T-cell (primary cell): ENCODE data around the gene NUDT9. TPM values are rescaled to one million over a fixed set of nuclear protein-coding genes. Genes with fewer than 3 reads are reported as not detected.

ENCODE experiments used
- ATAC-seq, 4 experiments: fragments of 200-7000 bp in 3 of 4; fragments of 150-1000 bp in 1 of 4; cut with Tn5 transposase; replicated peaks in 1 of 4; 1 replicate in 3 of 4; 2 replicates in 1 of 4; pipeline ENCODE4 v1.10.0; 2021; ENCODE audit warnings: moderate library complexity in 3 of 4, mild to moderate bottlenecking in 2 of 4, moderate number of reproducible peaks in 1 of 4
- CTCF ChIA-PET, 2 donors: fragments of 300-600 bp; sonication (Branson Sonifier 250); formaldehyde crosslinking; loops; one replicate each; lab custom pipeline; 2022; ENCODE audit warnings: antibody characterized with exemption in 2 of 2; lab: Charles Lee
- POLR2A ChIA-PET, 2 donors: fragments of 300-600 bp; sonication (Branson Sonifier 250); formaldehyde crosslinking; loops; one replicate each; lab custom pipeline; 2022; ENCODE audit warnings: antibody characterized with exemption in 2 of 2; lab: Charles Lee
- DNase-seq, 35 experiments: peaks; one replicate each; pipeline versions ENCODE4 v3.0.0 to v3.0.0-alpha.2; 2013 to 2023
- H3K27ac ChIP-seq: one replicate; pipeline ENCODE4 v1.5.1; 2013; ENCODE audit warnings: low read length
- H3K27me3 ChIP-seq, 2 experiments: replicated peaks in 1 of 2; 1 replicate in 1 of 2; 2 replicates in 1 of 2; pipeline versions ENCODE4 v1.6.1 to v1.7.0; 2013; ENCODE audit warnings: low read length in 1 of 2, mixed read lengths in 1 of 2; ENCODE audit not compliant: control insufficient read depth in 2 of 2, insufficient read depth in 2 of 2; ENCODE audit errors: extremely low read depth in 1 of 2
- H3K36me3 ChIP-seq, 2 donors: 1 replicate in 1 of 2; 2 replicates in 1 of 2; pipeline versions ENCODE4 v1.6.1 to v1.7.0; 2013; ENCODE audit warnings: low read length in 1 of 2; ENCODE audit not compliant: control insufficient read depth in 2 of 2, insufficient read depth in 1 of 2; ENCODE audit errors: extremely low read depth in 1 of 2
- H3K4me1 ChIP-seq, 2 experiments: 1 replicate in 1 of 2; 2 replicates in 1 of 2; pipeline versions ENCODE4 v1.6.1 to v1.7.0; 2013; ENCODE audit warnings: low read length in 2 of 2, mixed read lengths in 1 of 2; ENCODE audit not compliant: insufficient read depth in 2 of 2, control insufficient read depth in 1 of 2; ENCODE audit errors: extremely low read depth in 1 of 2
- H3K4me3 ChIP-seq, 2 donors: 1 replicate in 1 of 2; 2 replicates in 1 of 2; pipeline versions ENCODE4 v1.5.1 to v1.7.0; 2013; ENCODE audit warnings: mild to moderate bottlenecking in 2 of 2, low read length in 1 of 2, moderate library complexity in 1 of 2; ENCODE audit not compliant: control insufficient read depth in 1 of 2; ENCODE audit errors: extremely low read depth in 1 of 2
- H3K9me3 ChIP-seq: 2 replicates; pipeline ENCODE4 v1.7.0; 2013
- H3K27ac Mint-ChIP-seq, 2 donors: one replicate each; pipeline ENCODE4 v1.8.0; 2020 to 2021; ENCODE audit warnings: mild to moderate bottlenecking in 2 of 2, mixed read lengths in 2 of 2
- H3K27me3 Mint-ChIP-seq, 2 donors: one replicate each; pipeline ENCODE4 v1.8.0; 2021 to 2022; ENCODE audit warnings: mixed read lengths in 2 of 2
- H3K36me3 Mint-ChIP-seq: one replicate; pipeline ENCODE4 v1.8.0; 2021; ENCODE audit warnings: mixed read lengths
- H3K4me1 Mint-ChIP-seq, 3 donors: one replicate each; pipeline ENCODE4 v1.8.0; 2020 to 2022; ENCODE audit warnings: mixed read lengths in 3 of 3, mild to moderate bottlenecking in 1 of 3
- H3K4me3 Mint-ChIP-seq, 3 donors: one replicate each; pipeline ENCODE4 v1.8.0; 2020 to 2022; ENCODE audit warnings: mild to moderate bottlenecking in 3 of 3, mixed read lengths in 3 of 3, moderate library complexity in 3 of 3
- H3K9me3 Mint-ChIP-seq, 3 donors: one replicate each; pipeline ENCODE4 v1.8.0; 2020 to 2022; ENCODE audit warnings: mixed read lengths in 3 of 3
- WGBS: methylation state at CpG from one replicate; pipeline ENCODE4 v1.1.5; 2013; ENCODE audit warnings: missing lambda C conversion rate; ENCODE audit not compliant: insufficient coverage; 5-methylcytosine and 5-hydroxymethylcytosine counted together
- total RNA-seq, 35 experiments: library from RNA in 6 of 35; stranded (reverse) in 6 of 35; fragments of 120-200 nt in 1 of 35; gene quantifications; one replicate each; pipeline versions ENCODE4 v1.2.1 to v1.2.4 and lab custom pipeline; 2013 to 2026

The NUDT9 gene, protein sequence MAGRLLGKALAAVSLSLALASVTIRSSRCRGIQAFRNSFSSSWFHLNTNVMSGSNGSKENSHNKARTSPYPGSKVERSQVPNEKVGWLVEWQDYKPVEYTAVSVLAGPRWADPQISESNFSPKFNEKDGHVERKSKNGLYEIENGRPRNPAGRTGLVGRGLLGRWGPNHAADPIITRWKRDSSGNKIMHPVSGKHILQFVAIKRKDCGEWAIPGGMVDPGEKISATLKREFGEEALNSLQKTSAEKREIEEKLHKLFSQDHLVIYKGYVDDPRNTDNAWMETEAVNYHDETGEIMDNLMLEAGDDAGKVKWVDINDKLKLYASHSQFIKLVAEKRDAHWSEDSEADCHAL
- 10 to 100 TPM; 10.1 to 18.0 (median 13.9) TPM for total RNA-seq
- total RNA-seq (2013), result 11.6 TPM
- total RNA-seq (lab: John Stamatoyannopoulos, UW), result 9.1 to 25.1 (median 14.7) reads per million in 29 experiments

DNA sequence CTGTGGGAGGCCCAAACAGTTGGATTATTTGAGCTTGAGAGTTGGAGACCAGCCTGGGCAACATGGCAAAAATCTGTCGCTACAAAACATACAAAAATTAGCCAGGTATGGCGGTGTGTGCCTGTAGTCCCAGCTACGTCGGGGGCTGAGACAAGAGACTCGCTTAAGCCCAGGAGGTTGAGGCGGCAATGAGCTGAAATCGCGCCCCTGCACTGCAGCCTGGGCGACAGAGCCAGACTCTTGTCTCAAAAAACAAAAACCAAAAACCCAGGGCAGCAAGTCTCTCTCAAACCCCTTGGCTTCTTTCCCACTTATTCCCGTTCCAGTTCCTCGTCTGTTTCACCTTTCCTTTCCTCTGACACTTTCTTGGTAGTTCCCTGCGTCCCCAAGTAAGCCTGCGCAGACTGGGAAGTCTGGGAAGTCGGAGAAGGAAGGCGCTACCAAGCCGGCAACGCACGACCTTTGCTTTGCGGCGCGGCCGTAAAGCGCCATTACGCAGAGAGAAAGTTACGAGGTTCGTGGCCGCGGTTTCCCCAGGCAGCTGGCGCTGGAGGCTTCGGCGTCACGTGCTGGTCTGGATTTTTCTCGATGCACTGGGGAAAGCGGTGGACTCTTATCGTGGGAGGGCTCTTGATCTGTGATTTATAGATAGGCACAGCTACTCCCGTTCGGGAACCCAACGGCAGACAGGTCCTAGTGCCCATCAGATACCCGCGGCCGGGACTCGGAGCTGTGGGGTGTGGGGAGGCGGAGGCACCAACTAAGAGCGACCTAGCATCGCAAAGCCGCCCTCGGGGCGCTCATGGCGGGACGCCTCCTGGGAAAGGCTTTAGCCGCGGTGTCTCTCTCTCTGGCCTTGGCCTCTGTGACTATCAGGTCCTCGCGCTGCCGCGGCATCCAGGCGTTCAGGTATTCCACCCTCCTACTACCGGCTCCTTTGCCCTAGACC is at the start of gene NUDT9:
Gene NUDT9 (plus strand): TSS at position 470 of the 949 bp plus-strand sequence. CDS start 333 bp downstream, at position 803.
- peaks cover 9 to 21% of the 10 kb centered on the region in 2 experiments for H3K4me1 ChIP-seq
- Mint-ChIP-seq H3K27ac (peak within 1 kb of the TSS; percentile 99 to 100), H3K36me3 (no peaks in the 10 kb centered on the region), H3K4me1 (peaks cover 36 to 43% (median 41%) of the 10 kb centered on the region in 3 donors), H3K4me3 (peak within 1 kb of the TSS; percentile 95 to 99 (median 99)), H3K27me3 (no peaks in the 10 kb centered on the region), H3K9me3 (no peaks in the 10 kb centered on the region)
- no peaks in the 10 kb centered on the region for H3K36me3 ChIP-seq
- H3K27ac ChIP-seq, result peak within 1 kb of the TSS; percentile 89
- CTCF ChIA-PET, result interaction anchor here (0.7 to 3.0 kb wide), 7 partner anchors 9 to 203 kb away, joined by 3 to 30 read pairs (median 7); partner anchors contain the start of gene HSD17B11 (in 2 of the 2)
- DNase-seq (peak; percentile 70 to 92 (median 84)), ATAC-seq (peak; percentile 84 to 91 (median 88))
- WGBS, result under 1% methylated on average over 44 of the region's 58 CpGs
- no peaks in the 10 kb centered on the region for H3K27me3 ChIP-seq
- H3K4me3 ChIP-seq, result peak within 1 kb of the TSS; percentile 90 to 97
- H3K9me3 ChIP-seq, result no peaks in the 10 kb centered on the region
- POLR2A ChIA-PET, result interaction anchor here in 1 of 2 donors (0.6 to 1.6 kb wide), 2 partner anchors 31 to 549 kb away, joined by 3 to 13 read pairs; partner anchors contain the start of gene HSD17B11

DNA sequence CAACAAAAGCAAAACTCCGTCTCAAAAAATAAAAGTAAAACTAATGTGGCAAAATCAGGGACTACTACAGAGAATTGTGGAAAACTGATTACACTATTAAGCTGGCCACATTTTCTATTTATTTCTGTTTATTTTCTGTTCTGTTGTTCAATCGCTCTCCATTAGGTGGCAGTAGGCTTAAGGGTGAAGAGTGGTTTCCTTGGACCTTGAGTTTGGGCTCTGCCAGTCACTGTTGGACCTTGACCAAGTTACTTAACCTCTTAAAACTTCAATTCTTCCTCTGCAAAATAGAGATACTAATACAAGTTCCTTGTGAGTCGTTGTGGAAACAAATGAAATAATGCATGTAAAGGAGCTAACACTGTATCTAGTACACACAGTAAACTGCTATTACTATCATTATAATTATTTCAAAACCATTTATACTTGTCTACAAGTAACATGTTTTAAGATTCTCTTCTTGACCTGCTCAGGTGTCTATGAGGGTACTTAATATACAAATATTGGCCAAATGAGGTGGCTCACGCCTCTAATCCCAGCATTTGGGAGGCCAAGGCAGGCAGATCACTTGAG is 46.6 kb upstream of the NUDT9 start:
- H3K27ac ChIP-seq, result no peak overlapping the region
- Mint-ChIP-seq H3K36me3 (peaks cover 26% of the 10 kb centered on the region), H3K9me3 (no peaks in the 10 kb centered on the region), H3K27ac (no peak overlapping the region), H3K4me3 (no peak overlapping the region), H3K27me3 (no peaks in the 10 kb centered on the region), H3K4me1 (peaks cover 0 to 2% (median 0%) of the 10 kb centered on the region in 3 donors)
- CTCF ChIA-PET, result interaction anchor here (0.6 to 7.0 kb wide), 27 partner anchors 10 to 836 kb away, joined by 3 to 93 read pairs (median 4); partner anchors contain the start of genes NUDT9 (in 2 of the 2) and HSD17B11 (in 1 of the 2)
- no peaks in the 10 kb centered on the region for H3K27me3 ChIP-seq
- H3K4me1 ChIP-seq, result no peaks in the 10 kb centered on the region
- H3K9me3 ChIP-seq, result no peaks in the 10 kb centered on the region
- DNase-seq (peak in 1 of 35 experiments; percentile 62), ATAC-seq (peak in 1 of 4 experiments; percentile 31)
- POLR2A ChIA-PET, result no interaction called here
- H3K36me3 ChIP-seq, result peaks cover 0 to 32% of the 10 kb centered on the region in 2 donors
- WGBS, result no CpG with 5 or more reads among the region's 4 CpGs
- H3K4me3 ChIP-seq, result no peak overlapping the region

DNA sequence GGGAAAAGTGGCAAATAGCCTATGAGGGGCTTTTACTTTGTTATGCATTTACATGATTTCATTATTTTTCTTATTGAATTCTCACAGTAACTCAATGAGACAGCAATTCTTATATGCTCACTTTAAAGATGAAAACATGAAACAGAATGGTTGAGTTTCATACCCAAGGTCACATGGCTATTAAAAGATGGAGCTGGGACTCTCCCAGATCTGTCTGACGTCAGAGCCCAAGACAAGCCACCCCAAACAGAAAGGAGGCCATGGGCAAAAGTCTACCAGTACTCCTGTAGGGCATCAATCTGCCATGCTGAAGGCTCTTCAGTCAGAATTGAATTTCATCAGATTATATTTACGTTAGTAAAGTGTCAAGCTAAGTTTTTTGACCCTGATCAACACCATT is 44.6 kb upstream of the NUDT9 start:
- 60% methylated on average over 1 of the region's 2 CpGs for whole genome bisulfite sequencing
- Histone ChIP-seq H3K4me3 (no peak overlapping the region), H3K27me3 (no peaks in the 10 kb centered on the region), H3K36me3 (peaks cover 8 to 21% of the 10 kb centered on the region in 2 donors), H3K4me1 (no peaks in the 10 kb centered on the region), H3K27ac (no peak overlapping the region), H3K9me3 (no peaks in the 10 kb centered on the region)
- DNase-seq (peak in 1 of 35 experiments; percentile 31), ATAC-seq (no peak)
- H3K4me1 Mint-ChIP-seq, result peaks cover 2 to 6% (median 3%) of the 10 kb centered on the region in 3 donors
- H3K27me3 Mint-ChIP-seq, result no peaks in the 10 kb centered on the region
- POLR2A ChIA-PET, result no interaction called here
- no peaks in the 10 kb centered on the region for H3K9me3 Mint-ChIP-seq
- peaks cover 23% of the 10 kb centered on the region for H3K36me3 Mint-ChIP-seq
- H3K27ac Mint-ChIP-seq, result no peak overlapping the region
- CTCF ChIA-PET, result interaction anchor here (0.6 to 7.0 kb wide), 6 partner anchors 13 to 91 kb away, joined by 3 to 93 read pairs (median 14); partner anchors contain the start of gene HSD17B11 (in 1 of the 2)
- H3K4me3 Mint-ChIP-seq, result no peak overlapping the region

DNA sequence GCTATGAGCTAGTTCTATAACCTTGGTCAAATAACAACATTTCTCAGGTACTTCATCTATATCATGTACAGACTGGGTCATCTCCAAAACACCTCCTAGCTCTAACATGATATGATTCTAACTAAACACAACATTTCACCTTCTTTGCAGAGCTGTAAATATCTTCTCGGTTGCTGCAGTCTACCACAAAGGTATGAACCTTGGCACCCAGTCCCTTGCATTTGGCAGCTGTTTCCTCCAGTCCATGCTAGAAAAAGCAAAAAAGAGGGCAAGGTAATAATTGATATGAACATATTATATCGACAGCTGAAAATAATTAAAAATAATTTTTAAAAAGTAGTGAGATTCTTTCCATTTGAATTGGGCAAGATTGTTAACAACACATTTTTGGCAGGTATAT is 40.3 kb upstream of the NUDT9 start:
- Mint-ChIP-seq H3K4me3 (no peak overlapping the region), H3K27ac (no peak overlapping the region), H3K4me1 (peaks cover 32 to 39% (median 36%) of the 10 kb centered on the region in 3 donors), H3K9me3 (peaks cover 0 to 8% (median 4%) of the 10 kb centered on the region in 3 donors), H3K27me3 (no peaks in the 10 kb centered on the region), H3K36me3 (peaks cover 34% of the 10 kb centered on the region)
- ChIA-PET CTCF (interaction anchor here (0.6 to 1.8 kb wide), 4 partner anchors 9 to 1641 kb away, joined by 3 to 11 read pairs (median 4); partner anchors contain the start of gene HSD17B11 (in 1 of the 2)), POLR2A (no interaction called here)
- H3K9me3 ChIP-seq, result no peaks in the 10 kb centered on the region
- peaks cover 8 to 10% of the 10 kb centered on the region in 2 donors for H3K36me3 ChIP-seq
- no peak overlapping the region for H3K27ac ChIP-seq
- DNase-seq (no peak), ATAC-seq (no peak)
- WGBS, result 83% methylated on average over 1 of the region's 2 CpGs
- no peaks in the 10 kb centered on the region for H3K27me3 ChIP-seq
- H3K4me3 ChIP-seq, result no peak overlapping the region
- H3K4me1 ChIP-seq, result peaks cover 0 to 3% of the 10 kb centered on the region in 2 experiments

DNA sequence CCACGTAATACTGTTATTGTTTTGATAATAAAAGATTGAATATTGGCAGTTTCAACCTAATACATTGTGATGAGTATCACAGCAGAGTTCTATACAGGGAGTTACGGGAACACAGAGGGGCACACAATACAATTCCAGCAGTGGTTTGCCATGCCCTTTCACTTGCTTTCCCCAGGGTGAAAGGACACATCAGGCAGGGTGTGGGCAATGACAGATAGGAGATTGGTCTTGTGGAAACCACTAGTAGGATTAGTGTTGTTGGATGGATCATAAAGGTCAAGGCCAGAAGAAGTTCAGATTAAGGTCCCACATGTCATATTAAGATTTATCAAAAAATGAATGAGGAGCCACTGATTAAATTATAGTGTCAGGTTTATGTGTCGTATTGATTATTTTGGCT is 39.4 kb upstream of the NUDT9 start:
- 100% methylated on average over 2 of the region's 3 CpGs for WGBS
- Histone ChIP-seq H3K27ac (no peak overlapping the region), H3K4me3 (no peak overlapping the region), H3K36me3 (peaks cover 8 to 10% of the 10 kb centered on the region in 2 donors), H3K9me3 (no peaks in the 10 kb centered on the region), H3K4me1 (peaks cover 0 to 8% of the 10 kb centered on the region in 2 experiments), H3K27me3 (no peaks in the 10 kb centered on the region)
- CTCF ChIA-PET, result interaction anchor here in 1 of 2 donors (1.8 kb wide), 1 partner anchor 8 kb away, joined by 11 read pairs; the partner anchor contains the start of gene HSD17B11
- Mint-ChIP-seq H3K9me3 (peaks cover 0 to 10% (median 4%) of the 10 kb centered on the region in 3 donors), H3K27ac (peak overlapping the region; percentile 13 to 65), H3K36me3 (peaks cover 39% of the 10 kb centered on the region), H3K4me1 (peaks cover 40 to 46% (median 43%) of the 10 kb centered on the region in 3 donors), H3K4me3 (no peak overlapping the region), H3K27me3 (no peaks in the 10 kb centered on the region)
- no peak for DNase-seq
- ATAC-seq, result no peak
- POLR2A ChIA-PET, result no interaction called here
